GM12878 (cell line): ENCODE measurements around the gene CRYBA1. TPM values are rescaled to one million over a fixed set of nuclear protein-coding genes. Genes with fewer than 3 reads are reported as not detected.

Experiments used
- ATAC-seq: fragments of 200-7000 bp; cut with Tn5 transposase; 3 replicates; pipeline ENCODE4 v1.9.1; 2020; ENCODE audit warnings: mild to moderate bottlenecking, moderate library complexity
- Bru-seq: library from RNA; stranded (reverse); fragments of 400-500 nt; gene quantifications from one replicate; lab custom pipeline; 2021; lab: Mats Ljungman, UMichigan
- BruChase-seq, 2 experiments: library from RNA; stranded (reverse); fragments of 400-500 nt; gene quantifications; one replicate each; lab custom pipeline; 2021; lab: Mats Ljungman, UMichigan
- BruUV-seq: library from RNA; stranded (reverse); fragments of 400-500 nt; replicated peaks from 2 replicates; lab custom pipeline; 2021; lab: Mats Ljungman, UMichigan
- CTCF ChIA-PET: fragments of 300-600 bp; sonication (Branson Sonifier 250); formaldehyde crosslinking; extraction: SDS; loops from one replicate; lab custom pipeline; 2021; ENCODE audit warnings: inconsistent platforms; lab: Yijun Ruan, JAX
- POLR2A ChIA-PET: fragments of 350-600 bp; formaldehyde crosslinking; extraction: SDS; loops from one replicate; lab custom pipeline; 2021; ENCODE audit warnings: inconsistent platforms; lab: Charles Lee
- RAD21 ChIA-PET: fragments of 300-600 bp; sonication (Branson Sonifier 250); formaldehyde crosslinking; loops from one replicate; lab custom pipeline; 2023; ENCODE audit warnings: antibody characterized with exemption; ENCODE audit not compliant: unreplicated experiment; lab: Charles Lee
- SMC1A ChIA-PET: fragments of 300-600 bp; sonication (Branson Sonifier 250); formaldehyde crosslinking; loops from one replicate; lab custom pipeline; 2023; ENCODE audit not compliant: unreplicated experiment, uncharacterized antibody; lab: Charles Lee
- DNase-seq: peaks from one replicate; pipeline ENCODE4 v3.0.0-alpha.2; 2011; ENCODE audit warnings: low read depth, low spot score
- FAIRE-seq: peaks from 3 replicates; lab custom pipeline; 2011; peaks lifted over from hg19 to GRCh38; lab: Jason Lieb, UNC
- H2AFZ ChIP-seq: 2 replicates; pipeline ENCODE4 v1.6.0; 2011; ENCODE audit warnings: low read depth, low read length, control low read depth; ENCODE audit not compliant: control insufficient read depth
- H3K27ac ChIP-seq: 2 replicates; pipeline ENCODE4 v1.5.1; 2011; ENCODE audit warnings: control low read depth; ENCODE audit not compliant: control insufficient read depth, insufficient read depth
- H3K27me3 ChIP-seq, 2 experiments: replicated peaks in 1 of 2; 2 replicates each; pipeline versions ENCODE4 v1.6.0 to v1.6.1; 2011; ENCODE audit warnings: low read length in 1 of 2; ENCODE audit not compliant: control insufficient read depth in 2 of 2, insufficient read depth in 2 of 2
- H3K36me3 ChIP-seq, 2 experiments: 2 replicates each; pipeline ENCODE4 v1.5.1; 2011; ENCODE audit warnings: low read length in 1 of 2; ENCODE audit not compliant: control insufficient read depth in 2 of 2, insufficient read depth in 2 of 2
- H3K4me1 ChIP-seq: 2 replicates; pipeline ENCODE4 v1.6.1; 2011; ENCODE audit warnings: mild to moderate bottlenecking, low read length, moderate library complexity, mixed read lengths; ENCODE audit not compliant: control insufficient read depth, insufficient read depth
- H3K4me2 ChIP-seq: 2 replicates; pipeline ENCODE4 v1.6.0; 2011; ENCODE audit warnings: control low read depth; ENCODE audit not compliant: control insufficient read depth, insufficient read depth
- H3K4me3 ChIP-seq: fragments of 200-600 bp; sonication (generic); 2 replicates; pipeline ENCODE4 v1.5.1; 2016
- H3K79me2 ChIP-seq: 2 replicates; pipeline ENCODE4 v1.6.0; 2011; ENCODE audit warnings: low read length; ENCODE audit not compliant: control insufficient read depth, insufficient read depth
- H3K9ac ChIP-seq: 2 replicates; pipeline ENCODE4 v1.8.0; 2011; ENCODE audit warnings: low read length, control low read depth, mixed read lengths; ENCODE audit not compliant: control insufficient read depth, insufficient read depth
- H3K9me3 ChIP-seq: replicated peaks from 3 replicates; pipeline ENCODE4 v1.5.1; 2011; ENCODE audit warnings: mild to moderate bottlenecking, low read length; ENCODE audit not compliant: control insufficient read depth, insufficient read depth
- H4K20me1 ChIP-seq: 2 replicates; pipeline ENCODE4 v1.6.0; 2011; ENCODE audit not compliant: control insufficient read depth, insufficient read depth
- ASH2L ChIP-seq: fragments of 300-600, 200-600 bp; sonication (generic); IDR thresholded peaks from 2 replicates; pipeline ENCODE4 v1.6.1; 2017; ENCODE audit warnings: low read depth, mild to moderate bottlenecking, borderline replicate concordance
- CREB1 ChIP-seq: IDR thresholded peaks from 2 replicates; pipeline ENCODE4 v1.6.1; 2012; ENCODE audit warnings: low read depth, mild to moderate bottlenecking, inconsistent platforms
- HDAC6 ChIP-seq: fragments of 200-600 bp; sonication (generic); IDR thresholded peaks from one replicate; pipeline ENCODE4 v1.8.0; 2017; ENCODE audit warnings: antibody characterized with exemption; ENCODE audit not compliant: unreplicated experiment
- HDGF ChIP-seq: fragments of 450-650 bp; IDR thresholded peaks from 2 replicates; pipeline ENCODE4 v1.6.1; 2016; ENCODE audit warnings: antibody characterized with exemption
- MYC ChIP-seq: IDR thresholded peaks from 2 replicates; pipeline ENCODE4 v1.6.1; 2011; ENCODE audit warnings: mild to moderate bottlenecking, low read length, moderate library complexity, inconsistent platforms; ENCODE audit not compliant: insufficient read depth, insufficient replicate concordance, insufficient read length, severe bottlenecking
- NFYB ChIP-seq: IDR thresholded peaks from 2 replicates; pipeline ENCODE4 v1.6.1; 2011; ENCODE audit warnings: low read depth, mild to moderate bottlenecking, low read length, improper control_type of control experiment, moderate library complexity; ENCODE audit not compliant: insufficient read depth
- SIN3A ChIP-seq: IDR thresholded peaks from 2 replicates; pipeline ENCODE4 v1.6.1; 2012; ENCODE audit warnings: low read depth, low read length, improper control_type of control experiment
- SMAD5 ChIP-seq: IDR thresholded peaks from 2 replicates; pipeline ENCODE4 v1.6.1; 2016; ENCODE audit warnings: antibody characterized with exemption, low read depth
- SP1 ChIP-seq: IDR thresholded peaks from one replicate; pipeline ENCODE4 v1.6.1; 2011; ENCODE audit warnings: low read depth, low read length
- YBX1 ChIP-seq: fragments of 450-650 bp; IDR thresholded peaks from 2 replicates; pipeline ENCODE4 v1.6.1; 2016; ENCODE audit warnings: antibody characterized with exemption
- ZNF24 ChIP-seq: fragments of 450-650 bp; IDR thresholded peaks from 2 replicates; pipeline ENCODE4 v1.6.1; 2017; ENCODE audit warnings: antibody characterized with exemption, mild to moderate bottlenecking
- ZSCAN29 ChIP-seq: fragments of 450-650 bp; IDR thresholded peaks from 2 replicates; pipeline ENCODE4 v1.6.1; 2017; ENCODE audit warnings: mild to moderate bottlenecking, moderate library complexity
- WGBS: methylation state at CpG from one replicate; pipeline ENCODE4 v1.1.6; 2016; ENCODE audit warnings: low lambda C conversion rate; ENCODE audit not compliant: insufficient replicate concordance, insufficient coverage; ENCODE audit errors: missing lambda C conversion rate; 5-methylcytosine and 5-hydroxymethylcytosine counted together
- in situ Hi-C: fragments of 300-500 bp; cut with MboI; formaldehyde crosslinking; loops from 9 replicates; pipeline ENCODE4 v1.14.3; 2018; ENCODE audit warnings: mixed read lengths
- intact Hi-C: fragments of 100-400 bp; cut with micrococcal nuclease; formaldehyde crosslinking; loops from one replicate; pipeline ENCODE4 v1.14.2; 2022; ENCODE audit not compliant: unreplicated experiment
- long read RNA-seq, 2 experiments: library from polyadenylated mRNA; unstranded; transcript quantifications; one replicate each; pipeline ENCODE4 v2.0.0, GENCODE V29; 2019 to 2020
- polyA minus RNA-seq, 3 experiments: library from RNA; depleted of rRNA, polyadenylated mRNA; stranded (reverse); fragments of >200 nt; gene quantifications; 2 replicates each; pipeline ENCODE4 v1.2.3, GENCODE V29; 2011
- polyA plus RNA-seq, 11 experiments: library from polyadenylated mRNA; depleted of rRNA in 4 of 11; unstranded in 6 of 11; stranded (reverse) in 5 of 11; fragments of >200 nt; fragmentation: Nextera tagmentation in 4 of 11; fragmentation: Illumina TruSeq in 1 of 11; extraction: Ambion mirVana in 4 of 11; extraction: Trizol in 1 of 11; gene quantifications; 1 replicate in 1 of 11; 2 replicates in 10 of 11; pipeline versions ENCODE4 v1.2.1 to v1.2.3, GENCODE V29; 2011 to 2016; ENCODE audit warnings: inconsistent platforms in 2 of 11, missing spikeins in 2 of 11, low read depth in 1 of 11
- total RNA-seq, 4 experiments: library from RNA; depleted of rRNA in 3 of 4; stranded (reverse); fragments of >200 nt in 3 of 4; fragmentation: Illumina TruSeq in 1 of 4; extraction: Trizol in 1 of 4; gene quantifications; 2 replicates each; pipeline versions ENCODE4 v1.2.1 to v1.2.3, GENCODE V29; 2013 to 2021
- TF ChIP-seq, protein P1 (sequence below): IDR thresholded peaks from 2 replicates; pipeline ENCODE4 v1.6.1; 2012; ENCODE audit warnings: mild to moderate bottlenecking, low read depth, low read length
- TF ChIP-seq, protein P2 (sequence below): IDR thresholded peaks from 2 replicates; pipeline ENCODE4 v1.6.1; 2012; ENCODE audit warnings: low read depth, low read length, improper control_type of control experiment
- TF ChIP-seq, protein P3 (sequence below): IDR thresholded peaks from 2 replicates; pipeline ENCODE4 v1.6.1; 2011; ENCODE audit warnings: low read depth, mild to moderate bottlenecking, low read length, moderate library complexity, borderline replicate concordance; ENCODE audit errors: extremely low read depth

The CRYBA1 gene, protein sequence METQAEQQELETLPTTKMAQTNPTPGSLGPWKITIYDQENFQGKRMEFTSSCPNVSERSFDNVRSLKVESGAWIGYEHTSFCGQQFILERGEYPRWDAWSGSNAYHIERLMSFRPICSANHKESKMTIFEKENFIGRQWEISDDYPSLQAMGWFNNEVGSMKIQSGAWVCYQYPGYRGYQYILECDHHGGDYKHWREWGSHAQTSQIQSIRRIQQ
- total RNA-seq (2013; cell fraction: nucleolus; rRNA removed), result not detected in 2 replicates
- total RNA-seq (2014; rRNA removed) (not detected in 2 replicates), total RNA-seq (2014; rRNA removed; fragmentation: Illumina TruSeq; extraction: Trizol) (not detected in 2 replicates), total RNA-seq (2021) (not detected in 2 replicates), polyA plus RNA-seq (2011; rRNA removed) (not detected in 2 replicates), polyA plus RNA-seq (2014; fragmentation: Illumina TruSeq; extraction: Trizol) (not detected in 2 replicates), polyA plus RNA-seq (2014; fragmentation: Nextera tagmentation; extraction: Ambion mirVana) (not detected), polyA plus RNA-seq (2014; rRNA removed) (not detected in 2 replicates), polyA plus RNA-seq (2016; fragmentation: Nextera tagmentation; extraction: Ambion mirVana) (not detected), polyA minus RNA-seq (2011; rRNA and poly(A)+ RNA removed) (not detected in 2 replicates), Bru-seq, nascent RNA (not detected), BruChase-seq, experiment 1, labeled RNA remaining after a 6-hour chase (not detected), BruChase-seq, experiment 2, labeled RNA remaining after a 2-hour chase (not detected)
- polyA plus RNA-seq (2011; ENCODE audit: low read depth), result not detected
- polyA plus RNA-seq (2011; cell fraction: cytosol; rRNA removed), result not detected in 2 replicates
- polyA plus RNA-seq (2011; cell fraction: nucleus; rRNA removed), result not detected in 2 replicates
- polyA plus RNA-seq (2012), result not detected in 2 replicates
- not detected in 2 replicates for polyA minus RNA-seq (2011; cell fraction: cytosol; rRNA and poly(A)+ RNA removed)
- polyA minus RNA-seq (2011; cell fraction: nucleus; rRNA and poly(A)+ RNA removed), result not detected in 2 replicates
- long read RNA-seq, experiment 1, result 0 reads
- long read RNA-seq, experiment 2, result 0 reads

DNA sequence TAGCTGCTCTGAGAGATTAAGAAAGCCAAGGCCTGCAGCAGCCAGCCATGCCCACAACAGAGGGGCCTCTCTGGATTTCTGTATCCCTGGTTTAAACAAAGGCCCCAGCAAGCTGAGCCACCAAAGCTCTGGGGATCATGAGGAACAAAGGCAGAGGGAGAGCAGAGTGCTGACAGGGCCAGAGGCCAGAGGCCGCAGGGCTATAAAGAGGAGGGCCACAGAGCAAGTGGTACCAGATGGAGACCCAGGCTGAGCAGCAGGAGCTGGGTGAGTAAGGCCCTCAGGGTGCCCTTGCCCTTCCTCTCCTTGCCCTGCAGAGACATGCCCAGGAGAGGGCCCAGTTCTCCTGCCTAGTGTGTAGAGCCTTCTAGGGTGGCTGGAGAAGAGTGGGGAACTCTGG is at the start of gene CRYBA1:
CRYBA1 (plus strand) TSS at position 232 of the 400 bp plus-strand sequence; CDS start at position 237, 5 bp downstream.
- Histone ChIP-seq H3K9me3 (no peaks in the 10 kb centered on the region), H3K9ac (no peak within 1 kb of the TSS), H3K27me3 (no peaks in the 10 kb centered on the region), H3K4me3 (no peak within 1 kb of the TSS), H4K20me1 (no peaks in the 10 kb centered on the region), H3K27ac (no peak within 1 kb of the TSS), H3K4me1 (no peaks in the 10 kb centered on the region), H3K36me3 (no peaks in the 10 kb centered on the region), H2AFZ (no peak within 1 kb of the TSS), H3K4me2 (no peak within 1 kb of the TSS), H3K79me2 (no peaks in the 10 kb centered on the region)
- TF ChIP-seq, protein P1, sequence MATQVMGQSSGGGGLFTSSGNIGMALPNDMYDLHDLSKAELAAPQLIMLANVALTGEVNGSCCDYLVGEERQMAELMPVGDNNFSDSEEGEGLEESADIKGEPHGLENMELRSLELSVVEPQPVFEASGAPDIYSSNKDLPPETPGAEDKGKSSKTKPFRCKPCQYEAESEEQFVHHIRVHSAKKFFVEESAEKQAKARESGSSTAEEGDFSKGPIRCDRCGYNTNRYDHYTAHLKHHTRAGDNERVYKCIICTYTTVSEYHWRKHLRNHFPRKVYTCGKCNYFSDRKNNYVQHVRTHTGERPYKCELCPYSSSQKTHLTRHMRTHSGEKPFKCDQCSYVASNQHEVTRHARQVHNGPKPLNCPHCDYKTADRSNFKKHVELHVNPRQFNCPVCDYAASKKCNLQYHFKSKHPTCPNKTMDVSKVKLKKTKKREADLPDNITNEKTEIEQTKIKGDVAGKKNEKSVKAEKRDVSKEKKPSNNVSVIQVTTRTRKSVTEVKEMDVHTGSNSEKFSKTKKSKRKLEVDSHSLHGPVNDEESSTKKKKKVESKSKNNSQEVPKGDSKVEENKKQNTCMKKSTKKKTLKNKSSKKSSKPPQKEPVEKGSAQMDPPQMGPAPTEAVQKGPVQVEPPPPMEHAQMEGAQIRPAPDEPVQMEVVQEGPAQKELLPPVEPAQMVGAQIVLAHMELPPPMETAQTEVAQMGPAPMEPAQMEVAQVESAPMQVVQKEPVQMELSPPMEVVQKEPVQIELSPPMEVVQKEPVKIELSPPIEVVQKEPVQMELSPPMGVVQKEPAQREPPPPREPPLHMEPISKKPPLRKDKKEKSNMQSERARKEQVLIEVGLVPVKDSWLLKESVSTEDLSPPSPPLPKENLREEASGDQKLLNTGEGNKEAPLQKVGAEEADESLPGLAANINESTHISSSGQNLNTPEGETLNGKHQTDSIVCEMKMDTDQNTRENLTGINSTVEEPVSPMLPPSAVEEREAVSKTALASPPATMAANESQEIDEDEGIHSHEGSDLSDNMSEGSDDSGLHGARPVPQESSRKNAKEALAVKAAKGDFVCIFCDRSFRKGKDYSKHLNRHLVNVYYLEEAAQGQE, result no peak
- TF ChIP-seq NFYB, result no peak
- no peak for TF ChIP-seq HDGF
- no peak for TF ChIP-seq ASH2L
- TF ChIP-seq HDAC6, result no peak
- TF ChIP-seq, protein P2, sequence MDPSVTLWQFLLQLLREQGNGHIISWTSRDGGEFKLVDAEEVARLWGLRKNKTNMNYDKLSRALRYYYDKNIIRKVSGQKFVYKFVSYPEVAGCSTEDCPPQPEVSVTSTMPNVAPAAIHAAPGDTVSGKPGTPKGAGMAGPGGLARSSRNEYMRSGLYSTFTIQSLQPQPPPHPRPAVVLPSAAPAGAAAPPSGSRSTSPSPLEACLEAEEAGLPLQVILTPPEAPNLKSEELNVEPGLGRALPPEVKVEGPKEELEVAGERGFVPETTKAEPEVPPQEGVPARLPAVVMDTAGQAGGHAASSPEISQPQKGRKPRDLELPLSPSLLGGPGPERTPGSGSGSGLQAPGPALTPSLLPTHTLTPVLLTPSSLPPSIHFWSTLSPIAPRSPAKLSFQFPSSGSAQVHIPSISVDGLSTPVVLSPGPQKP, result no peak
- TF ChIP-seq CREB1, result no peak
- TF ChIP-seq ZNF24, result no peak
- TF ChIP-seq MYC, result no peak
- TF ChIP-seq YBX1, result no peak
- no peak for TF ChIP-seq SP1
- no peak for TF ChIP-seq SIN3A
- no peak for TF ChIP-seq ZSCAN29
- TF ChIP-seq, protein P3, sequence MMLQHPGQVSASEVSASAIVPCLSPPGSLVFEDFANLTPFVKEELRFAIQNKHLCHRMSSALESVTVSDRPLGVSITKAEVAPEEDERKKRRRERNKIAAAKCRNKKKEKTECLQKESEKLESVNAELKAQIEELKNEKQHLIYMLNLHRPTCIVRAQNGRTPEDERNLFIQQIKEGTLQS, result no peak
- TF ChIP-seq SMAD5, result no peak
- POLR2A ChIA-PET, result no interaction called here
- RAD21 ChIA-PET, result no interaction called here
- in situ Hi-C loops, result no loop called here
- DNase-seq (no peak), FAIRE-seq (no peak), ATAC-seq (no peak; the same call in 2 of the 3 replicates)
- WGBS, result 79% methylated on average over 1 of the region's 1 CpG
- SMC1A ChIA-PET, result interaction anchor here (0.6 to 1.4 kb wide), 5 partner anchors 10 to 44 kb away, joined by 3 to 7 read pairs (median 3); no protein-coding TSS in a partner anchor
- no TSS peak for BruUV-seq
- intact Hi-C loops, result no loop called here
- CTCF ChIA-PET, result interaction anchor here (1.0 kb wide), 1 partner anchor 27 kb away, joined by 3 read pairs; no protein-coding TSS in a partner anchor
